GM21619 (cell line): Measurements from ENCODE around the gene GPRASP1.
"Not testable (repeated sequence)": the region's sequence is repeated elsewhere in the genome, so short reads cannot be mapped to it uniquely, and the experiment has no call there.

Source experiments
- ATAC-seq: cut with Tn5 transposase; IDR thresholded peaks from one replicate; pipeline ENCODE4 v1.9.1; 2021; ENCODE audit not compliant: unreplicated experiment

Gene GPRASP1, protein sequence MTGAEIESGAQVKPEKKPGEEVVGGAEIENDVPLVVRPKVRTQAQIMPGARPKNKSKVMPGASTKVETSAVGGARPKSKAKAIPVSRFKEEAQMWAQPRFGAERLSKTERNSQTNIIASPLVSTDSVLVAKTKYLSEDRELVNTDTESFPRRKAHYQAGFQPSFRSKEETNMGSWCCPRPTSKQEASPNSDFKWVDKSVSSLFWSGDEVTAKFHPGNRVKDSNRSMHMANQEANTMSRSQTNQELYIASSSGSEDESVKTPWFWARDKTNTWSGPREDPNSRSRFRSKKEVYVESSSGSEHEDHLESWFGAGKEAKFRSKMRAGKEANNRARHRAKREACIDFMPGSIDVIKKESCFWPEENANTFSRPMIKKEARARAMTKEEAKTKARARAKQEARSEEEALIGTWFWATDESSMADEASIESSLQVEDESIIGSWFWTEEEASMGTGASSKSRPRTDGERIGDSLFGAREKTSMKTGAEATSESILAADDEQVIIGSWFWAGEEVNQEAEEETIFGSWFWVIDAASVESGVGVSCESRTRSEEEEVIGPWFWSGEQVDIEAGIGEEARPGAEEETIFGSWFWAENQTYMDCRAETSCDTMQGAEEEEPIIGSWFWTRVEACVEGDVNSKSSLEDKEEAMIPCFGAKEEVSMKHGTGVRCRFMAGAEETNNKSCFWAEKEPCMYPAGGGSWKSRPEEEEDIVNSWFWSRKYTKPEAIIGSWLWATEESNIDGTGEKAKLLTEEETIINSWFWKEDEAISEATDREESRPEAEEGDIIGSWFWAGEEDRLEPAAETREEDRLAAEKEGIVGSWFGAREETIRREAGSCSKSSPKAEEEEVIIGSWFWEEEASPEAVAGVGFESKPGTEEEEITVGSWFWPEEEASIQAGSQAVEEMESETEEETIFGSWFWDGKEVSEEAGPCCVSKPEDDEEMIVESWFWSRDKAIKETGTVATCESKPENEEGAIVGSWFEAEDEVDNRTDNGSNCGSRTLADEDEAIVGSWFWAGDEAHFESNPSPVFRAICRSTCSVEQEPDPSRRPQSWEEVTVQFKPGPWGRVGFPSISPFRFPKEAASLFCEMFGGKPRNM (N-terminal part only)

GRCh38 chrX:102651242-102652011 lies at the start of gene GPRASP1:
Gene GPRASP1, plus strand, starts transcription at chrX:102651483. Its CDS starts 2,431 bp downstream, at chrX:102653914.
- ATAC-seq, result no peak

DNA sequence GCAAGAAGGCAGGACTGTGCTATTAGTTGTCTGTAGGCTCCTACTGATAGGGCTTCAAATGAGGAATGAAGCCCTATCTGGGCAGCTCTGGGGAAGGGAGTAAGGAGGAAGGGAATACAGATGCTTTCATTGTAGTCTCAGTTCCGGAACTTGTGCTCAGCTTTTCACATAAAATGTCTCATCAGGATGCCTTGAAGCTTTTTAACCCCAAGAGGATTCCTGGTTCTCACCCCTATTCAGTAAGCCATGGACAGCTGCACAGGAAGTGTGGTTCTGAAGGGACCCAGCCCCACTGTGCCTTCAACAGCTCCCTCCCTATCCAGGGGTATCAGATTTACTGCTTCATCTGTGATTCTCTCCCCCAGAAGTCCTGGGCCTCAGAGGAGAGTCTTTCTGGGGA lies 47.0 kb upstream of the GPRASP1 start:
- ATAC-seq, result no peak

DNA sequence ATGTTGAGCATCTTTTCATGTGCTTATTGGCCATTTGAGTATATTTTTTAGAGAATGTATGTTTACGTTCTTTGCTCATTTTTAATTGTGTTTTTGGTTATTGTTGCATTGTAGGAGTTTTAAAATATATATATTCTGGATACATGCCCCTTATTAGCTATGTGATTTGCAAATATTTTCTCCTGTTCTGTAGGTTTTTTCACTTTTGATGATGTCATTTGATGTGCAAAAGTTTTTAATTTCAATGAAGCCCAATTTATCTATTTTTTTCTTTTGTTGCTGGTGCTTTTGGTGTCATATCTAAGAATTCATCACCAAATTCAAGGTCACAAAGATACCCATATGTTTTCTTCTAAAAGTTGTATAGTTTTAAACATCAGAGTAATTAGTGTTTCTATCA lies 45.2 kb upstream of the GPRASP1 start:
- no peak for ATAC-seq

DNA sequence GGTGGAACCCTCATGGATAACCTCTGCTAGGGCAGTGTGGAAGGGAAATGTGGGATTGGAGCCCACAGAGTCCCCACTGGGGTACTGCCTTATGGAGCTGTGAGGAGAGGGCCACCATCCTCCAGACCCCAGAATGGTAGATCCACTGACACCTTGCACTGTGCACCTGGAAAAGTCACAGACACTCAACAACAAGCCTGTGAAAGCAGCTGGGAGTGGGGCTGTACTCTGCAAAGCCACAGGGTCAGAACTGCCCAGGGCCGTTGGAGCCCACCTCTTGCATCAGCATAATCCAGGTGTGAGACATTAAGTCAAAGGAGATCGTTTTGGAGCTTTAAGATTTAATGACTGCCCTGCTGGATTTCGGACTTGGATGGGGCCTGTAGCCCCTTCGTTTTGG lies 40.4 kb upstream of the GPRASP1 start:
- no peak for ATAC-seq

DNA sequence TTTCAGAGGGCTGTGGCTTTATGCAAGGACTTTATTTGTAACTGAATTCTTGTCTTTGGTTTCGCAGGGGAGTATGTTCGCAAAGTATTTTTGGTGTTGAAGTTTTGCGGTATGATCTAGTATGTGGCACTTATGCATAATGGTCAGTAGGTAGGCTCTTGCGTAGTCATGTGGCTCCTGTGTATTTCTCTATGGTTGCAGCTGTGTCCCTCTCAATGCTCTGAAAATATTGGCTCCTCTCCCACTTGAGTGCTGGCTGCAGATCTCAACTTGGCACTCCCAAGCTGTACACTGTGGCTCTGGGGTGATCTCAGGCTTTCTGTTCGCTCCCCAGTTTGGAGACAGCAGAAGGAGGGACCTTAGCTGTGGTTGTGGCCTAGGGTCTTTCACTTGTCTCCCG lies 27.2 kb upstream of the GPRASP1 start:
- no peak for ATAC-seq

DNA sequence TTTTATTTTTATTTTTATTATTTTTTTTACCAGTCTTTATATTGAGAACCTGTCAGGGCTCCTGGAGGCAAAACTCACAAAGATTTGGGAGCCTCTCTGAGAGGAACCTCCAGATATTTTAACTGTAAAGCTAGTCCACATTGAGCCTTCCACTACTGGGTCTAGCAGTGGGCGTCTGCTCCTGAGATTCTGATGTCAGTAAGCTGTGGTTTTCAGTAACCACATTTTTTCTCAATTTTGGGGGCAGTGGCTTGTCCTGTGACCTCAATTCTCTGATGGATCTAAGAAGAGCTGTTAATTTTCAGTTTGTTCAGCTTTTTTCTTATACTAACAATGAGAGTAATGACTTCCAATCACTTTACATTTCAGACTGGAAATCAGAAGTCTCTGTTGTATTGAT lies 23.6 kb upstream of the GPRASP1 start:
- no peak for ATAC-seq

DNA sequence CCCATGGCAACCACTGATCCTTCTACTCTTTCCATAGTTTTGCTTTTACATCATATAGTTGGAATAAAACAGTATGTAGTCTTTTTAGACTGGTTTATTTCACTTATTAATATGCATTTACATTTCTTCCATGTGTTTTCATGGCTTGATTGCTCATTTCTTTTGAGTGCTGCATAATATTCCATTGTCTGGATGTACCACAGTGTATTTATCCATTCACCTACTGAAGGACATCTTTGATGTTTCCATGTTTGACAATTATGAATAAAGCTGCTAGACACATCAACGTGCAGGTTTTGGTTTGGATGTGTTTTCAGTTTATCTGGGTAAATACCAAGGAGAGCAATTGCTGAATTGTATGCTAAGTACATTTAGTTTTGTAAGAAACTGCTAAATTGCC lies 13.7 kb upstream of the GPRASP1 start:
- ATAC-seq, result no peak

DNA sequence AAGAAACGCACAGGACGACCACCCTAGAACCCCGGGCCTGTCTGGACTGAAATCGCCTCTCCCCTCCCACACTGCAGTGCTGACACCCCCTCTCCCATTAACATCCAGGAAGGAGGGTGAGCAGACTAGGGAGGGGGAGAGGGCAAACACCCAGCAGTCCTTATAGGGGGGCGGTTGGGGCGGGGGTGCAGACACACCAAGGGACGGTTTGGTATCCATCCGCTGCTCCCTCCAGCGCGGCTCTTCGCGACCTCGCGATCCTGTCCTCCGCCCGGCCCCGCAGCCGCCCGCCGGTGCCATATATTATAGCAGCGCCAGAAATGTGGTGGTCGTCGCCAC lies 411 bp upstream of the GPRASP1 start:
- ATAC-seq, result no peak

DNA sequence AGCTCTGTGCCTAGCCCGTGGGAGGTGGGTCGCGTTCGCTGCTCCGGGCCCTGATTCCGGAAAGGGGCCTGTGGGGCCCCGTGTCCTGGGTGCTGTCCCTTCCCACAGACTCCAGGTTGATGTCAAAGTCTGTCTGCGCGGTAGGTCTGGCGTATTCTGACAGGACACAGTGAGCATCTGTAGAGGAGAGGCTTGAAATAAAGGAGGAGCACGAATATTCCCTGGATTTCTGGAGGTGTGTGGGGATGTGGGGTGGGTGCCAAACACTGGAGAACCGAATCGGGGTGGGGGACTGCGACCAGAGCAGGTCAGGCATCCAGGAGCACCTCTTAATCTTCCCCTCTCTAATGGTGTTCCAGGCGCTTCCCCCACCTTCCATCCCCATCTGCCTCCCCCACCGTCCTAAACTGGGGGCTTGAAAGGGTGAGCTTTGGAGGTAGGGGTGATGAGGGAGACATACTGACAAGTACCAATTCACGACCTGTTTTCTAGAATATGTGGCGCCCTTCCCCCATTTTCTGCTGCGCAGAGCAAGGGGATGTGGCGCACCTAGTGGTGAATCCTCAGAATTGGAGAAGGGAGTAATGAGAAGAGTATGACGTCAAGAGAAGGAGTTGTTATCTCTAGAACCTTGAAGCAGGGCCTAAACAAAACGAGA lies 877 bp downstream of the GPRASP1 start:
- no peak for ATAC-seq

DNA sequence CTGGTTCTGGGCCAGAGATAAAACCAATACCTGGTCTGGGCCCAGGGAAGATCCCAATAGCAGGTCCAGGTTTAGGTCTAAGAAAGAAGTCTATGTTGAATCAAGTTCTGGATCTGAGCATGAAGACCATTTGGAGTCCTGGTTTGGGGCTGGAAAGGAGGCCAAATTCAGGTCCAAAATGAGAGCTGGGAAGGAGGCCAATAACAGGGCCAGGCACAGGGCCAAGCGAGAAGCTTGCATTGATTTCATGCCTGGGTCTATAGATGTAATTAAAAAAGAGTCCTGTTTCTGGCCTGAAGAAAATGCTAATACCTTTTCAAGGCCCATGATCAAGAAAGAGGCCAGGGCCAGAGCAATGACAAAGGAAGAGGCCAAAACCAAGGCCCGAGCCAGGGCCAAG lies 3.4 kb downstream of the GPRASP1 start:
- no peak for ATAC-seq

DNA sequence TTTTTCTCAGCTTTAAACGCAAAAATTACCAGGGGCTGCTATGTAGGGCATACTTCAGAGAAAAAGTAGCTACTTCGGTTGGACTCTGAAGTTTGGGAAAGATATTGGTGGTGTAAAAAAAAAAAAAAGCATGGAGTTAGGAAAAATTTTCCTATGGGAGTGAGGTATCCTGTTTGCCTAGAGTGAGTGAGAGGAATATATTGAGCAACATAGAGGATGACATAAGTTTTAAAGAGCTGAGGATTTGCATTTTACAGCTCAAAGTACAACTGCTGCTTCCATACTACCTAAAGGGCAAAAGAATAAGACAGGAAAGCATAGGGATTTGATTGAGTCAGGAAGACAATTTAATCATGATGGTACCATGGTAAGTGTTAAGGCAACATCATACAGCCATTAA lies 7.3 kb downstream of the GPRASP1 start:
- ATAC-seq, result no peak

DNA sequence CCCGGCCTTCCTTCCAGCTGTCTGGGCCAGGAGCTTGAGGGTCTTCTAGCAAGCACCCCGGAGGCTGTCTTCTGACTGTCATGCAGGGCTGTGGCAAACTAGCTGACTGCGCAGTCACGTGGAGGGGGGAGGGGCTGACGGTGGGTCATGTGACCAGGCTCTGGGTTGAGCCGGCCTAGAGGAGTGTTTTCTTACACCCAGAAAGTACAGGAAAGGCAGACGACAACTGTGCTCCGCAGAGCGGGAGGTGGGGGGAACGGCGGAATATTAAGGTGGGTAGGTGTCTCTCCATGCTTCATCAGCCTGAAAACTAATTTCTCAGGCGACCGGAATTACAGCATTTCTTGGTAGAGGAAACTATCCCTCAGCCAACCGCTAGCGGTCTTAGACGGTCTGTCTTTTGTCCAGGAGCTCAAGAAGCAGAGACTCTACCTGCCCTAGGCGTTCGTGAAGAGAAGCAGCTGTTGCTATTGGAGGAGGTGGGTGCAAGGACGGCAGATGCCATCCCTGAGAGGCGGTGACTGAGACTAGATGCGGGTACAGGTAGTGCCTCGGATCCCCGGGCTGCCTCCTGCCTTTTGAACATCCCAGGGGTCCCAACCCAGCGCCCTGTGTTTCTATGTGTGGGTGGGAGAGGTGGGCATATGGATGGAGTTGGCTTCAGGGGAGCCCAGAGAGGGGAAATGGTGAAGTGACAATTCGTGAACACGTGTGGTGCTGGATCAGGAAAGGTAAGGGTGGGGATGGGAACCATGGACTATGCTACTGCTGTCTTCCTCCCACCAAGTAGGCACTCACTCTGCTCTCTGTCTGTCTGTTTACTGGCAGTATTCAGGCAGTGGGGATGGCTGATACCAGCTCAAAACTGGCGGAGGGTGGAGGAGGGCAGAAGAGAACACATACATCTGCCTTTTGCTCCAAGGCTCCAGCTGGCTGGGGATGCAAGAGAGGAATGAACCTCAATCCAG lies 8.8 kb downstream of the GPRASP1 start:
- ATAC-seq, result peak; percentile 96

GRCh38 chrX:102663820-102664219 lies 12.5 kb downstream of the GPRASP1 start:
- not testable (repeated sequence) for ATAC-seq

DNA sequence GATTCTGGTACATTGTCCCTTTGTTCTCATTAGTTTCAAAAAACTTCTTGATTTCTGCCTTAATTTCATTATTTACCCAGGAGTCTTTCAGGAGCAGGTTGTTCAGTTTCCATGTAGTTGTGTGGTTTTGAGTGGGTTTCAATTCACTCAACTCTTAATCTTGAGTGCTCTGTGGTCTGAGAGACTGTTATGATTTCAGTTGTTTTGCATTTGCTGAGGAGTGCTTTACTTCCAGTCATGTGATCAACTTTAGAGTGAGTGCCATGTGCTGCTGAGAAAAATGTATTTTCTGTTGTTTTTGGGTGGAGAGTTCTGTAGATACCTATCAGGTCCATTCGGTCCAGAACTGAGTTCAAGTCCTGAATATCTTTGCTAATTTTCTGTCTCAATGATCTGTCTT lies 15.8 kb downstream of the GPRASP1 start:
- not testable (repeated sequence) for ATAC-seq

DNA sequence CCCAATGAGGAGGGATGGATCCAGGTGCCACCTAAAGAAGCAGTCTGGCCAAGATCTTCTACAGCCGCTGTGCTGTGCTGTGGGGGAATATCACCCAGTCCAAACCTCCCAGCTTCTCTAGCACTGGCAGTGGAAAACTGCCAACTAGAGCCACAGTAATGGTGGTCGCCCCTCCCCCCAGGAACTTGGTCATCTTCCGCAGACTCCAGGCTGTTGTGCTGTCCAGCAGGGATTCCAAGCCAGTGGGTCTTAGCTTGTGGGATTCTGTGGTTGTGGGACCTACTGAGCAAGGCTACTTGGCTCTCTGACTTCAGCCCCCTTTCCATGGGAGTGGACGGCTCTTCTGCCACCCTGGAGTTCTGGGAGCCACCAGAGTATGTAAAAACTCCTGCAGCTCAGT lies 18.2 kb downstream of the GPRASP1 start:
- no peak for ATAC-seq

GRCh38 chrX:102672856-102673255 lies 21.6 kb downstream of the GPRASP1 start:
- ATAC-seq, result no peak

GRCh38 chrX:102677479-102677878 lies 26.2 kb downstream of the GPRASP1 start:
- ATAC-seq, result not testable (repeated sequence)

DNA sequence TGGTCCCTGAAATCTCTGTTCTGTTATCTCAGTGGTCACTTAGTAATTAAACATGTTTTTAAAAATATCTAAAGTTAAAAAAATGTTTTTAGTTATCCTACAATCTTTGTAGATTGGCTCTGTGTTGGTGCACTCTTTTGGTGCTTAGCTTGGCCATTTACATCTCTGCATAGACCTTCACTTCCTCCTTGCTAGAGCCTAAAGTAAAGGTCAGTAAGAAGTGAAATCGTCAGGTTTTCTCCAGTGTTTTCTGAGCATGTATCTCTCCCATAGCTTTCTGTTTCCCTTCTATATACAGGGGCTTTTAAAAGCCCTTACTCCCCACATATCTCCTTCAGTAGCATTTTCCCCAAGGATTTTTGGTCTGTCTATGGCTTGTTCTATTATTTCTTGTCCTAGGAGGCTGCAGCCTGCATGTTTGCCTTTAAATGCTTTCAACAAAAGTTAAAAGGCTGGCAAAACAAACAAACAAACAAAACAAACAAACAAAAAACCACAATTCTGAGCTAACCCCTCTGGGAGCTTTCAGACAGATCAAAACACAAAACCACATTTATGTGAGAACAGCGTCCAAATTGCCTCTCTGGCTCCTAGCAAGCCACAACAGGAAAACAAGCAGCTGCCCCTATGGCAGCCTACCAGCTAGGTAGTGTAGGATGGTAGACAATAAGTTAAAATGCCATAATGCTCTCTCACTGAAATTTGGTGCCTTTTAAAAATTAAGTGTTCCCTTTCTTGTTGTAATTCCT lies 33.7 kb downstream of the GPRASP1 start:
- no peak for ATAC-seq

- ATAC-seq, result no peak
Measured at GRCh38 chrX:102694749-102695148, 43.5 kb downstream of the GPRASP1 start.
